Measurements from ENCODE around the gene MCM10.
"Not testable (repeated sequence)": the region's sequence is repeated elsewhere in the genome, so short reads cannot be mapped to it uniquely, and the experiment has no call there.

MCM10 gene

GRCh38 chr10:13160934-13161856 lies at the start of gene MCM10:
MCM10 (plus strand) TSS chr10:13161558; CDS start chr10:13164203, 2,645 bp downstream.
- DNase-seq = peak; percentile 88

DNA sequence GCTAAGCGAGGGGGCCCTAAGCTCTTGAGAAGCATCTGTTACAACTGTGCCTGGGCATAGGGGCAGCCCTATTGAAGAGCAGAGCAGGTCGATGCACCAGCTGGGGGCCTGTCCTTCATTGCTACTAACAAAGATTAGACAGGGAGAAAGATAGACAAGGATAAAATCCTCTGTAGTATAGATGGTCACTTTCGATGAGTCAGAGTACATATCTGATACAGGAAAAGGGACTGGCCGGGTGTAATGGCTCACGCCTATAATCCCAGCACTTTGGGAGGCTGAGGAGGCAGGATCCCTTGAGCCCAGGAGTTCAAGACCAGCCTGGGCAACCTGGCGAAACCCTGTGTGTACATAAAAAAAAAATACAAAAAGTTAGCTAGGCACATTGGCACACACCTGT lies 47.8 kb upstream of the MCM10 start:
- DNase-seq = no peak

DNA sequence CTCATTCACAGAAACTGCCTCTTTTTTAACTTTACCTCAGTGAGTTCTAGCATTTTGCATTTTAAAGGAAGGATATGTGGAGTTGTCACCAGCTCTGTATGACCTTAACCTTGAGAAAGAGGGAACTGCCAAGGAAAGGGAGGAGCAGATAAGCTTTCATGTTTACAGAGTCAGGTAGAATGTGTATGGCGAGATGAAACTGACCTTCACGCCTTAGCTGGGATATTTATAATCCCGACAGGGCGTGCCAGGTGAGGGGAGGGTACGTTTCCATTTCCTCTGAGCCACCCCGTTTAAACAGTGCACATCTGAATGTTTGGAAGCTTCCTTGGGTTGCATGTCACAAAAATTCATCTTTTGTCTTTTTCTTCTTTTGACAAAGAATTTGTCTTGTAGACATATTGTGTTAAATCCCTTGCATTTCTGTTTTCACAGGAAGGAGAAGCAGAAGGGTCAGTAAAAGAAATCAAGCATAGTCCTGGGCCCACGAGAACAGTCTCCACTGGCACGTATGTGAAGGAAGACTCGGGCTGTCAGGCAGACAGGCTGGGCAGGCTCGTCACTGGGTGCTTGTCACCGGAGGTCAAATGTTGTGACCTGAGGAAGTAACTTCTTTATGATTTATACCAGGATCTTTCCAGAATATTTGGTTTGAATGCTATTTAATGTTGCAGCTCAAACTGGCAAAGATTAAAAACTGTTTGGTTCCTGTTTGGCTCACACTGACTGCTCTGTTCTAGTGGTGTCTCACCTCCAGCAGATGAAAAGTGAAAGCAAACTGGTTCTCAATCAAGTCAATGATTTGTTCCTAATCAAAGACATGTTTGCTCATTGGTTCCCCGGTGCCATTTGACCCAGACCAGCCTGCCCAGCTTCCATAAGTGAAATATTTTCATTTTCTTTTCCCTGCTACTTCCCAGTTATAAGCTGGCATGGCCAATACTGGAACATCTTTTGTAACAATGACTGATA lies 45.2 kb upstream of the MCM10 start:
- DNase-seq = no peak

GRCh38 chr10:13117841-13118783 lies 43.2 kb upstream of the MCM10 start:
- DNase-seq = peak; percentile 49

DNA sequence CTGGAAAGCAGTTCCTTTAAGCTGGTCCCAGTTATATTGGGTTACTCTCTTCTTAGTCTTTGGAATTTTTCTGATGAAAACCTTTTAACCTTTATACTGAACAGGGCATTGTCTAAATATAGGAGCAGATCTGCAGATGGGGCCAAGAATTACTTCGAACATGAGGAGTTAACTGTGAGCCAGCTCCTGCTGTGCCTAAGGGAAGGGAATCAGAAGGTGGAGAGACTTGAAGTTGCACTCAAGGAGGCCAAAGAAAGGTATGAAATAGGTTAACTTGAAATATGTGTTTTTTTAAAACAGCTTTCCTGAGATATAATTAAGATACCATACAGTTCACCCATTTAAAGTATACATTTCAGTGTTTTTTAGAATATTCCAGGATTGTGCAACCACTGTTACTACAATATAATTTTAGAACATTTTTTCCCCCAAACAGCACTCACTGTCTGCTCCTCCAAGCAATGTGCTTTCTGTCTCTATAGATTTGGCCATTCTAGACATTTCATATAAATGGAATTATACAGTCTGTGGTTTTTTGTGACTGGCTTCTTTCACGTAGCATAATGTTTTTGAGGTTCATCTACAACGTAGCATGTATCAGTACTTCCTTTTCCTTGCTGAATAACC lies 42.5 kb upstream of the MCM10 start:
- DNase-seq = no peak

GRCh38 chr10:13120786-13121499 lies 40.4 kb upstream of the MCM10 start:
- DNase-seq = no peak

DNA sequence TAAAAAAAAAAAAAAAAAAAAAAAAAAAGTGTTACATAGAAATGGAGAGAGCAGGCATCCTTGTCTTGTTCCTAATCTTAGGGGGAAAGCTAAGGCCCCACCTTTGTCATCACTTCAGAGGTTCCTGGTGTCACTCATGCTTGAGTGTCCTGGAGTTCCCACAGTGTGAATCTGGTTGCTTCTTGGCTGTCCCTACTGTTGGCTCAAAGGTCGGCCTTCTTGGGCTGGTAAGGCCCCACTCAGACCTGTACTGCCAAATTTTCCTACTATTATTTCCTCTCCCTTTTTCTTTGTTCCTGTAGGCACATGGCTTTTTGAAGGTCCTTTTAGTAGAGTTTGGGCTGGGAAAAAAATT lies 39.9 kb upstream of the MCM10 start:
- no peak for DNase-seq

DNA sequence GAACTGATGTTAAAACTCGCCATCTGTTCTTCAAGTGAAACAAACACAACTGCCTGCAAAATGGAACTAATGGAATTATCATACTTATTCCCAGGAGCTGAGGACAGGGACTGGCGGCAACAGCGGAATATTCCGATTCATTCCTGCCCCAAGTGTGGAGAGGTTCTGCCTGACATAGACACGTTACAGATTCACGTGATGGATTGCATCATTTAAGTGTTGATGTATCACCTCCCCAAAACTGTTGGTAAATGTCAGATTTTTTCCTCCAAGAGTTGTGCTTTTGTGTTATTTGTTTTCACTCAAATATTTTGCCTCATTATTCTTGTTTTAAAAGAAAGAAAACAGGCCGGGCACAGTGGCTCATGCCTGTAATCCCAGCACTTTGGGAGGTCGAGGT lies 24.7 kb upstream of the MCM10 start:
- no peak for DNase-seq

- no peak for DNase-seq
Measured at GRCh38 chr10:13139150-13139549, 22.2 kb upstream of the MCM10 start.

GRCh38 chr10:13139676-13140075 lies 21.7 kb upstream of the MCM10 start:
- DNase-seq = no peak

DNA sequence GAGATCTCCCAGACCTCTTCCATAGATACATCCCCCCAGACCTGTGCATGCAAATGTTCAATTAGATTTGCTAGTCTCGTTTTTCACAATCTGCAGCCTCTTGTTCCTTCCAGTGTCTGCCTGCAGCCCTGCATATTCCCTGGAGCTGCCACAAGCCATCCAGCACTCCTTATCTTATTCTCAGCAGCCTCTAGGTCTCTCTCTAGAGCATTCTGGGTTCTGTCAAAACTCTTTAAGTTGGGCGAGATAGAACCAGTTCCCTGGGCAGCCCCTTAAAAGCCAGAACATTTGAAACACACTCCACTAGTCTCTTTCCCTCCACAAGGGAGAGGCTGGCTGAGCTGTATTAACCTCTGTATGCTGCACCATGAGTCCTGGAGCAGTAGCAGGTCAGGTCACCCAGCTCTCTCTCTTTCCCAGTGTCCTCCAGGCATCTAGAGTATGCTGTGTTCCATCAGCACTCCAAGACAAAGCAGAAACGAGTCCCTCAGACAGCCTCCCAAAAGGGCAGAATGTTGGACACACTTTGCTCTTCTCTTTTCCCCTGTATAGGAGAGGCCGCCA lies 20.6 kb upstream of the MCM10 start:
- no peak for DNase-seq

DNA sequence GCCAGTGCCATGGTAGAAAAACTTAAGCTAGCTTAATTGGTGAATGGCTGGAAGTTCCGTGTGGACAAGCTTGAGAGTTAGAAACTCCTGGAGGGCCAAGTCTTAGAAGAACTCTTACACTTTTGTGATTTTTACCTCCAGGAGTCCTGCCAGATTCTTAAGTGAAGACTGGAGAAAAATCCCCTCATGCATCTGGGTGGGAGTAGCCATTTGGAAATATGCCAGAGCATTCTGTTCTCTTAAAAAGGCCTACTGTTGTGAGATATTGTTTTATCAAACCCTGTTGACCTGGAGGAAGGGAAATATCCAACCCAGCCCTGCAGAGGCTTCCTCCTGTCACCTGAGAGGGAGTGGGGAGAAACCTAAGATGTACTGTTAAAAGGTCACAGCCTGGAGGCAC lies 17.6 kb upstream of the MCM10 start:
- DNase-seq = no peak

DNA sequence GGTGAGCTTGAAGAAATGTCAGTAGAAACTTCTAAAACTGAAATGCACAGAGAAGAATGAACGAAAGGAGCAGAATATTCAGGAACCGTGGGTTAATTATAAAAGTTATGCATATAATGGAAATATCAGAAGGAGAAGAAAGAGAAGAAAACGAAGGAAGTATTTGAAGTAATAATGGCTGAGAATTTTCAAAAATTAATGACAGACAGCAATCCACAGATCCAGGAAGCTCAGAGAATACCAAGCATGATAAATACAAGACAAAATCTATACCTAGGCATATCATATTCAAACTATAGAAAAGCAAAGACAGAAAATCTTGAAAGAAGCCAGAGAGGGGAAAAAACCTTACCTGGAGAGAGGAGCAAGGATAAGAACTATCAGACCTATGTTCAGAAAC lies 16.5 kb upstream of the MCM10 start:
- no peak for DNase-seq

DNA sequence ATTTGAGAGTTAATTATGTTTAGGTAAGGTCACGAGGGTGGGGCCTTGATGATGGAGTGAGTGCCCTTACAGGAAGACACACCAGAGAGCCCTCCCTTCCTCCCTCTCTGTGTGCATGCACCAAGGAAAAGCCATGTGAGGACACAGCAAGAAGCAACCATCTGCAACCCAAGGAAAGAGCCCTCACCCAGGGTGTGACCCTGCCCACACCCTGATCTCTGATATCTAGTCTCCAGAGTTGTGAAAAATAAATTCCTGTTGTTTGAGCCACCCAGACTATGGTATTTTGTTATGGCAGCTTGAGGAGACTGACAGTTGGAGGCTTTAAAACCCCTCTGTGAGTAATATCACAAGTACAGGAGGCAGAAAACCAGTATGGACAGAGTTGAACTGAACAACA lies 15.0 kb upstream of the MCM10 start:
- DNase-seq = no peak

DNA sequence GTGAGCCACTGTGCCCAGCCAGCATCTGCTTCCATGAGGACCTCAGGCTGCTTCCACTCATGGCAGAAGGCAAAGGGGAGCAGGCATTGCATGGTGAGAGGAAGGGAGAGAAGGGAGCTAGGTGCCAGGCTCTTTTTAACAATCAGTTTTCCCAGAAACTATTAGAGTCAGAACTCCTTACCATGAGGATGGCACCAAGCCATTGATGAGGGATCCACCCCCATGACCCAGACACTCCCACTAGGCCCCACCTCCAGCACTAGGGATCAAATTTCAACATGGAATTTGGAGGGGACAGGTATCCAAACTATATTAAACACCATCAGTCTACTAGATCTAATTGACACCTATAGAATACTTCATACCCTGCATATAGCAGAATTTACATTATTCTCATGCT lies 14.2 kb upstream of the MCM10 start:
- no peak for DNase-seq

- no peak for DNase-seq
Measured at GRCh38 chr10:13152296-13152695, 9.1 kb upstream of the MCM10 start.

DNA sequence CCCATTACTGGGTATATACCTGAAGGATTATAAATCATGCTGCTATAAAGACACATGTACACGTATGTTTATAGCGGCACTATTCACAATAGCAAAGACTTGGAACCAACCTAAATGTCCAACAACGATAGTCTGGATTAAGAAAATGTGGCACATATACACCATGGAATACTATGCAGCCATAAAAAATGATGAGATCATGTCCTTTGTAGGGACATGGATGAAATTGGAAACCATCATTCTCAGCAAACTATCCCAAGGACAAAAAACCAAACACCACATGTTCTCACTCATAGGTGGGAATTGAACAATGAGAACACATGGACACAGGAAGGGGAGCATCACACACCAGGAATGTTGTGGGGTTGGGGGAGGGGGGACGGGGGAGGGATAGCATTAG lies 5.5 kb upstream of the MCM10 start:
- DNase-seq = not testable (repeated sequence)

DNA sequence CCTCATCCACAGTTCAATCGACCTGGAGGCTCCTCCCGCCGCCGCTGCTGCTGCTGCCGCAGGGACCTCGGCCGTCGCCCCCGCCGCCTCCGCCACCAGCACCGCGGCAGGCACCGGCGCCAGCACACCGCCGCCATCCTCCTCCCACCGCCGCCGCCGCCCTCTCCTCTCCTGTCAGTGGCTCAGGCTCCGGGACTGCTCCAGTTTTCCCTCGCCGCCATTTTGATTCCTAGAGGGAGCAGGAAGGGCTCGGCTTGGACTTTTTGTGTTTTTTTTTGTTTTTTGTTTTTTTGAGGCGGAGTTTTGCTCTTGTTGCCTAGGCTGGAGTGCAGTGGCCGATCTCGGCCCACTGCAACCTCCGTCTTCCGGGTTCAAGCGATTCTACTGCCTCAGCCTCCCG lies 3.0 kb upstream of the MCM10 start:
- no peak for DNase-seq

DNA sequence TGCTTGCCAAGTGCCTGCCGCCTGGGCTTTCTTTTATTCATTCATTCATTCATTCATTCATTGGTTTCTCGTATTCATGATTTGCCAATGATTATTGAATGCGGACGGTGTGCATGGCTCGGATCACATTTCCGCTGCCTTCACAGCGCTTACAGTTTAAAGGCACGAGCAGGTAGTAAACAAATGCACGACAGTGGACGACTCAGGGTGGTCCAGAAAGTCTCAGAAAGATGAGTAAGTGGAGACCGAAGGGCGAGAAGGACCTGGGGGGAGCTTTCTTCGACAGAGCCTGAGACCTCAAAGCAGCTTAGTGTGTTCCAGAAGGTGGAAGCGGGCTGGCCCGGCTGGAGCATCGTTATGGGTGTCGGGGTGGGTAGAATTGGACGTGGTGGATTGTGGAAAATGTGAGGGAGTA lies 506 bp downstream of the MCM10 start:
- DNase-seq = no peak

- DNase-seq = no peak
Measured at GRCh38 chr10:13163859-13164258, 2.5 kb downstream of the MCM10 start.

DNA sequence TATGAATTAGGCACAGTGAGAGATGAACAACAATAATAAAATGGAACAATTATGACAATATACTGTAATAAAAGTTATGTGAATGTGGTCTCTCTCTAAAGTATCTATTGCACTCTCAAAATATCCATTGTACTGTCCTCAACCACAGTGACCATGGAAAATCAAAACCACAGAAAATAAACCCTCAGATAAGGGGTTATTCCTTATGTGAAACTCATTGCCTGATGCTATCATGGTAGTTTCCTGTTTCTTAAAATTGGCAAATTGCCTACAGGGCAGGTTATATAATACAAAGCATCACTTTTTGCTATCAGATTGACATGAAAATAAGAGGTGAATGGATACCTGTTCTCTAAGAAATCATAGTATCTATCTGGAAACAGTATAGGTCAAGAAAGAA lies 3.8 kb downstream of the MCM10 start:
- DNase-seq = no peak
